Smooth muscle cell (in vitro differentiated cells): ENCODE results near the gene LRP1B. TPM values are rescaled to one million over a fixed set of nuclear protein-coding genes. Genes with fewer than 3 reads are reported as not detected.

Experiments used
- DNase-seq: peaks from one replicate; lab custom pipeline; 2025; ENCODE audit not compliant: unreplicated experiment; lab: John Stamatoyannopoulos, UW
- H2AFZ ChIP-seq: fragments of 200-600 bp; sonication (generic); 2 replicates; pipeline ENCODE4 v1.6.0; 2016; ENCODE audit warnings: antibody characterized with exemption, low read depth, mild to moderate bottlenecking
- H3F3A ChIP-seq: fragments of 200-600 bp; sonication (generic); 2 replicates; pipeline ENCODE4 v1.6.0; 2017; ENCODE audit warnings: antibody characterized with exemption, low read depth
- H3K27ac ChIP-seq: fragments of 200-600 bp; sonication (generic); 2 replicates; pipeline ENCODE4 v1.5.1; 2016; ENCODE audit warnings: low read depth, mild to moderate bottlenecking
- H3K27me3 ChIP-seq: fragments of 200-600 bp; sonication (generic); 2 replicates; pipeline ENCODE4 v1.6.1; 2016; ENCODE audit warnings: low read depth, mild to moderate bottlenecking
- H3K36me3 ChIP-seq: fragments of 200-600 bp; sonication (generic); 2 replicates; pipeline ENCODE4 v1.5.1; 2016; ENCODE audit warnings: low read depth
- H3K4me1 ChIP-seq: fragments of 200-600 bp; sonication (generic); 2 replicates; pipeline ENCODE4 v1.5.1; 2016; ENCODE audit warnings: low read depth
- H3K4me2 ChIP-seq: fragments of 200-600 bp; sonication (generic); 2 replicates; pipeline ENCODE4 v1.6.0; 2016; ENCODE audit warnings: mild to moderate bottlenecking
- H3K4me3 ChIP-seq: fragments of 200-600 bp; sonication (generic); 2 replicates; pipeline ENCODE4 v1.5.1; 2016; ENCODE audit warnings: mild to moderate bottlenecking
- H3K79me2 ChIP-seq: fragments of 200-600 bp; sonication (generic); 2 replicates; pipeline ENCODE4 v1.6.0; 2016; ENCODE audit warnings: low read depth, mild to moderate bottlenecking
- H3K9ac ChIP-seq: fragments of 200-600 bp; sonication (generic); 2 replicates; pipeline ENCODE4 v1.6.0; 2016; ENCODE audit warnings: low read depth
- H3K9me3 ChIP-seq: fragments of 200-600 bp; sonication (generic); replicated peaks from 2 replicates; pipeline ENCODE4 v1.5.1; 2016; ENCODE audit warnings: low read depth
- H4K20me1 ChIP-seq: fragments of 200-600 bp; sonication (generic); 2 replicates; pipeline ENCODE4 v1.6.0; 2016; ENCODE audit warnings: low read depth
- CTCF ChIP-seq: fragments of 200-600 bp; sonication (generic); IDR thresholded peaks from 2 replicates; pipeline ENCODE4 v1.5.1; 2017; ENCODE audit warnings: borderline replicate concordance, mild to moderate bottlenecking, antibody characterized with exemption; ENCODE audit not compliant: insufficient read depth, poor library complexity, severe bottlenecking
- WGBS: methylation state at CpG from one replicate; pipeline ENCODE4 v1.1.7; 2016; ENCODE audit warnings: low lambda C conversion rate; 5-methylcytosine and 5-hydroxymethylcytosine counted together
- polyA plus RNA-seq: library from polyadenylated mRNA; unstranded; fragments of >200 nt; fragmentation: Nextera tagmentation; extraction: Ambion mirVana; gene quantifications from 2 replicates; pipeline ENCODE4 v1.2.1, GENCODE V29; 2016
- total RNA-seq: library from RNA; depleted of rRNA; stranded (reverse); fragments of >200 nt; gene quantifications from 2 replicates; pipeline ENCODE4 v1.2.3, GENCODE V29; 2014

LRP1B gene
- total and polyA plus RNA-seq, 2 experiments from 2014 or later, result 0.08 to 2.9 TPM

- Histone ChIP-seq H3K9ac (no peak overlapping the region), H3K27me3 (no peaks in the 10 kb centered on the region), H3K36me3 (no peaks in the 10 kb centered on the region), H2AFZ (no peak overlapping the region), H3K4me1 (no peaks in the 10 kb centered on the region), H4K20me1 (no peaks in the 10 kb centered on the region), H3K4me3 (no peak overlapping the region), H3K79me2 (no peaks in the 10 kb centered on the region), H3K4me2 (no peak overlapping the region), H3K9me3 (no peaks in the 10 kb centered on the region), H3F3A (no peaks in the 10 kb centered on the region), H3K27ac (no peak overlapping the region)
- WGBS, result 90% methylated on average over 1 of the region's 1 CpG
- no peak for DNase-seq
- no peak for TF ChIP-seq CTCF
Observed at GRCh38 chr2:140496714-140497113, 1634.1 kb downstream of the LRP1B start.

- 81% methylated on average over 3 of the region's 3 CpGs for WGBS
- H3K4me1 ChIP-seq, result no peaks in the 10 kb centered on the region
- no peaks in the 10 kb centered on the region for H3K36me3 ChIP-seq
- no peak overlapping the region for H3K4me3 ChIP-seq
- no peaks in the 10 kb centered on the region for H3K79me2 ChIP-seq
- no peak for DNase-seq
- H3K4me2 ChIP-seq, result no peak overlapping the region
- H4K20me1 ChIP-seq, result no peaks in the 10 kb centered on the region
- no peak overlapping the region for H2AFZ ChIP-seq
- no peak for TF ChIP-seq CTCF
- H3K9ac ChIP-seq, result no peak overlapping the region
- H3F3A ChIP-seq, result no peaks in the 10 kb centered on the region
- no peaks in the 10 kb centered on the region for H3K27me3 ChIP-seq
- no peak overlapping the region for H3K27ac ChIP-seq
- no peaks in the 10 kb centered on the region for H3K9me3 ChIP-seq
Observed at GRCh38 chr2:140491876-140492275, 1638.9 kb downstream of the LRP1B start.

DNA sequence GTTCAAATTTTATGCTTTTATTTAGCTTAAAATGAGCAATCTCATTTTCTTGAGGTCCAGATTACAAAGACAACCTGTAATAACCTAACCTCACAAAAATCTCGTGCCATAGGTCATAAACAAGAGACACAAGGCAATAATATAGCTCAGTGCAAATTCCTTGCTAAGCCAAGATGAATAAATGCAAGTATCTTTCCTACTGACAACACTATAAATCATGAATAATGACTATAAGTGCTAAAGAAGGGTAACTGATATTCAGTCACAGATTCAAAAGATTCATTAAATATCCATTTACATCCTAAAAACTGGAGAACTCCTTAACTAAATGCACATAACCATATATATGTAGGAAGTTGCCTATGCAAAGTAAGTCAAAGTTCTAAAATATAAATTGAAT lies 1641.6 kb downstream of the LRP1B start:
- no peak overlapping the region for H3K4me2 ChIP-seq
- H3K36me3 ChIP-seq, result no peaks in the 10 kb centered on the region
- H3K79me2 ChIP-seq, result no peaks in the 10 kb centered on the region
- H3K27me3 ChIP-seq, result no peaks in the 10 kb centered on the region
- no peaks in the 10 kb centered on the region for H3K9me3 ChIP-seq
- H3K27ac ChIP-seq, result no peak overlapping the region
- TF ChIP-seq CTCF, result no peak
- no peak overlapping the region for H2AFZ ChIP-seq
- no peak for DNase-seq
- H3F3A ChIP-seq, result no peaks in the 10 kb centered on the region
- H3K4me1 ChIP-seq, result no peaks in the 10 kb centered on the region
- H3K4me3 ChIP-seq, result no peak overlapping the region
- H4K20me1 ChIP-seq, result no peaks in the 10 kb centered on the region
- WGBS, result 67% methylated on average over 1 of the region's 1 CpG
- H3K9ac ChIP-seq, result no peak overlapping the region

- H3K36me3 ChIP-seq, result no peaks in the 10 kb centered on the region
- H4K20me1 ChIP-seq, result no peaks in the 10 kb centered on the region
- no peak for DNase-seq
- H3K9me3 ChIP-seq, result no peaks in the 10 kb centered on the region
- no peak overlapping the region for H3K4me3 ChIP-seq
- H3K4me1 ChIP-seq, result no peaks in the 10 kb centered on the region
- H2AFZ ChIP-seq, result no peak overlapping the region
- 84% methylated on average over 2 of the region's 2 CpGs for WGBS
- no peaks in the 10 kb centered on the region for H3F3A ChIP-seq
- H3K9ac ChIP-seq, result no peak overlapping the region
- TF ChIP-seq CTCF, result no peak
- no peaks in the 10 kb centered on the region for H3K27me3 ChIP-seq
- H3K79me2 ChIP-seq, result no peaks in the 10 kb centered on the region
- no peak overlapping the region for H3K4me2 ChIP-seq
- H3K27ac ChIP-seq, result no peak overlapping the region
Observed at GRCh38 chr2:140481136-140481535, 1649.7 kb downstream of the LRP1B start.
